Measurements from ENCODE around the gene SEMA3B. TPM values are rescaled to one million over a fixed set of nuclear protein-coding genes. Genes with fewer than 3 reads are reported as not detected.

The SEMA3B gene
- total and polyA plus RNA-seq, 9 of the 15 experiments (the other 6 are each of a cell fraction or from before 2014, with no cell fraction given) = 0.03 to 1.8 (median 0.55) TPM; not detected in 1

DNA sequence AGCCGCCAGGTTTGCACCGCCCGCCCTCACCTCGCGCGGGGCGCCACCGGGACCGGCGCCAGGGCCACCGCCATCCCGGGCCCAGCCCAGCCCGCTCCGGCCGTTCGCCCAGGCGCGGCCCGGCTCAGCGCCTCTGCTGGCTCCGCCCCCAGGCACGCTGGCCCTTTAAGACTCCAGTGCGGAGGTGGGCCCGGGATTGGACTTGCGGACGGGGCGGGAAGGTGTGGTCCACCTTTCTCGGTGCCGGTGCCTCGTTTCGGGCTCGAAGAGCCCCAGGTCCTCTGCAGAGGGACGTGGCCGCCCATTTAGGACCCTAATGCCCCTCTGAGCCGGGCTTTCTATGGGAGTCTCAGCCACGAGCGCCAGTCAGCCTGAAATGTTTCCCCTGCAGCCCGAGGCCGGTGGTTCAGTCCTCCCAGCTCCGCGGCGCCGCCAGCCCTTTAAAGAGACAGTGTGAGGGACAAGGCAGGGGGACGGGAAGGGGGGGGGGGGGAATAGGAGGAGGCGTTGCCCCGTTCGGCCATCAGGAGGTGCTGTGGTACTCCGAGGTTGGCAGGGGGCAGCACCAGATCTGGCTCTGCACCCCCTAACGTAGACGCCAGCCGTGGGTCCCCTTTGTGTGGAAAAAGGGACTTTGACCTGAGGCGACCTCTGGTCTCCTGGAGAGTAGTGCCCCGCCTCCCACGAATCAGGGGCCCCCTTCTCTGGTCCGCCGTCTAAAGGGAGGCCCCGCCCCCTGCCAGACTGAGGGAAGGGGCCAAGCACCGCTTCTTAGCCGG, 52.6 kb downstream of the SEMA3B start (continued):
- TF ChIP-seq MTA3 (IDR thresholded peaks at IDR 0.05; ENCODE audit: borderline replicate concordance) (0 out of 2 replicates have a peak, but pooled peaks have one; percentile 12), MEF2D (tag; conservative IDR thresholded peaks at IDR 0.05; ENCODE audit: low read depth) (no peak), STAG1 (CRISPR knock-in tag; IDR thresholded peaks at IDR 0.05; ENCODE audit: borderline replicate concordance) (no peak), SNIP1 (IDR thresholded peaks at IDR 0.05; ENCODE audit: low read depth) (peak; percentile 83; the same call in 1 of the 2 replicates), MTF1 (CRISPR knock-in tag; IDR thresholded peaks at IDR 0.05; ENCODE audit: borderline replicate concordance) (no peak), PRDM10 (IDR thresholded peaks at IDR 0.05; ENCODE audit: partially characterized antibody) (peak; percentile 100), MYNN (IDR thresholded peaks at IDR 0.05) (no peak), MYNN (CRISPR knock-in tag; IDR thresholded peaks at IDR 0.05) (no peak), POLR2AphosphoS2 (IDR thresholded peaks at IDR 0.05; ENCODE audit: low read length) (no peak), CXXC5 (CRISPR knock-in tag; IDR thresholded peaks at IDR 0.05) (peak; percentile 67; the same call in 1 of the 2 replicates), FOXM1 (IDR thresholded peaks at IDR 0.05; ENCODE audit: low read depth) (peak; percentile 100), FOXM1 (CRISPR knock-in tag; IDR thresholded peaks at IDR 0.05; ENCODE audit: low read depth) (no peak), SP1 (CRISPR knock-in tag; IDR thresholded peaks at IDR 0.05) (peak; percentile 94), COPS2 (conservative IDR thresholded peaks at IDR 0.05) (no peak), ARID2 (IDR thresholded peaks at IDR 0.05) (no peak), ZNF561 (CRISPR knock-in tag; conservative IDR thresholded peaks at IDR 0.05) (no peak), GTF2A2 (tag; IDR thresholded peaks at IDR 0.05) (no peak), L3MBTL2 (IDR thresholded peaks at IDR 0.05) (0 out of 2 replicates have a peak, but pooled peaks have one; percentile 43), EGR1 (conservative IDR thresholded peaks at IDR 0.05) (peak; percentile 92), BHLHE40 (IDR thresholded peaks at IDR 0.05; ENCODE audit: low read length) (peak; percentile 89), ARID1B (IDR thresholded peaks at IDR 0.05) (no peak; the same call in 1 of the 2 replicates)
- TF ChIP-seq, protein P1, sequence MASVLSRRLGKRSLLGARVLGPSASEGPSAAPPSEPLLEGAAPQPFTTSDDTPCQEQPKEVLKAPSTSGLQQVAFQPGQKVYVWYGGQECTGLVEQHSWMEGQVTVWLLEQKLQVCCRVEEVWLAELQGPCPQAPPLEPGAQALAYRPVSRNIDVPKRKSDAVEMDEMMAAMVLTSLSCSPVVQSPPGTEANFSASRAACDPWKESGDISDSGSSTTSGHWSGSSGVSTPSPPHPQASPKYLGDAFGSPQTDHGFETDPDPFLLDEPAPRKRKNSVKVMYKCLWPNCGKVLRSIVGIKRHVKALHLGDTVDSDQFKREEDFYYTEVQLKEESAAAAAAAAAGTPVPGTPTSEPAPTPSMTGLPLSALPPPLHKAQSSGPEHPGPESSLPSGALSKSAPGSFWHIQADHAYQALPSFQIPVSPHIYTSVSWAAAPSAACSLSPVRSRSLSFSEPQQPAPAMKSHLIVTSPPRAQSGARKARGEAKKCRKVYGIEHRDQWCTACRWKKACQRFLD (CRISPR knock-in tag; IDR thresholded peaks at IDR 0.05) = no peak; the same call in 1 of the 2 replicates
- TF ChIP-seq, protein P2, sequence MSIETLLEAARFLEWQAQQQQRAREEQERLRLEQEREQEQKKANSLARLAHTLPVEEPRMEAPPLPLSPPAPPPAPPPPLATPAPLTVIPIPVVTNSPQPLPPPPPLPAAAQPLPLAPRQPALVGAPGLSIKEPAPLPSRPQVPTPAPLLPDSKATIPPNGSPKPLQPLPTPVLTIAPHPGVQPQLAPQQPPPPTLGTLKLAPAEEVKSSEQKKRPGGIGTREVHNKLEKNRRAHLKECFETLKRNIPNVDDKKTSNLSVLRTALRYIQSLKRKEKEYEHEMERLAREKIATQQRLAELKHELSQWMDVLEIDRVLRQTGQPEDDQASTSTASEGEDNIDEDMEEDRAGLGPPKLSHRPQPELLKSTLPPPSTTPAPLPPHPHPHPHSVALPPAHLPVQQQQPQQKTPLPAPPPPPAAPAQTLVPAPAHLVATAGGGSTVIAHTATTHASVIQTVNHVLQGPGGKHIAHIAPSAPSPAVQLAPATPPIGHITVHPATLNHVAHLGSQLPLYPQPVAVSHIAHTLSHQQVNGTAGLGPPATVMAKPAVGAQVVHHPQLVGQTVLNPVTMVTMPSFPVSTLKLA (conservative IDR thresholded peaks at IDR 0.05) = peak; percentile 77 to 87
